ENCODE results near the gene RAD9B. TPM values are rescaled to one million over a fixed set of nuclear protein-coding genes. Genes with fewer than 3 reads are reported as not detected.

Gene RAD9B
- total and polyA plus RNA-seq, 2 of the 4 experiments (the other 2 are of a cell fraction): 0.09 to 0.18 TPM

GRCh38 chr12:110501752-110502738, at the start of gene RAD9B, which contains the start of gene VPS29 (continued):
- no peak for TF ChIP-seq CTCF (conservative IDR thresholded peaks at IDR 0.05; ENCODE audit: low read depth, low read length)

Measured in IMR-90 (cell line).